LNCAP (cell line): Measurements from ENCODE around the gene COMMD9.

ENCODE experiments used
- TF ChIP-seq, protein P1 (sequence below): fragments of 450-650 bp; IDR thresholded peaks from 2 replicates; pipeline ENCODE4 v1.5.1; 2017; ENCODE audit warnings: mild to moderate bottlenecking

Gene COMMD9

DNA sequence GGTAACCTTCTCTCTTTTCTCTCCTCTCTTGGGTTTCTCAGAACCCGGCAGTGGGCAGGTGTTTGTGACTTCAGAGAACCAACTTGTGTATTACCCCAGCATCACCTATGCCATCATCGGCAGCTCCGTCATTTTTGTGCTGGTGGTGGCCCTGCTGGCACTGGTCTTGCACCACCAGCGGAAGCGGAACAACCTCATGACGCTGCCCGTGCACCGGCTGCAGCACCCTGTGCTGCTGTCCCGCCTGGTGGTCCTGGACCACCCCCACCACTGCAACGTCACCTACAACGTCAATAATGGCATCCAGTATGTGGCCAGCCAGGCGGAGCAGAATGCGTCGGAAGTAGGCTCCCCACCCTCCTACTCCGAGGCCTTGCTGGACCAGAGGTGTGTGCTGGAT is 62.2 kb downstream of the COMMD9 start:
- TF ChIP-seq, protein P1, sequence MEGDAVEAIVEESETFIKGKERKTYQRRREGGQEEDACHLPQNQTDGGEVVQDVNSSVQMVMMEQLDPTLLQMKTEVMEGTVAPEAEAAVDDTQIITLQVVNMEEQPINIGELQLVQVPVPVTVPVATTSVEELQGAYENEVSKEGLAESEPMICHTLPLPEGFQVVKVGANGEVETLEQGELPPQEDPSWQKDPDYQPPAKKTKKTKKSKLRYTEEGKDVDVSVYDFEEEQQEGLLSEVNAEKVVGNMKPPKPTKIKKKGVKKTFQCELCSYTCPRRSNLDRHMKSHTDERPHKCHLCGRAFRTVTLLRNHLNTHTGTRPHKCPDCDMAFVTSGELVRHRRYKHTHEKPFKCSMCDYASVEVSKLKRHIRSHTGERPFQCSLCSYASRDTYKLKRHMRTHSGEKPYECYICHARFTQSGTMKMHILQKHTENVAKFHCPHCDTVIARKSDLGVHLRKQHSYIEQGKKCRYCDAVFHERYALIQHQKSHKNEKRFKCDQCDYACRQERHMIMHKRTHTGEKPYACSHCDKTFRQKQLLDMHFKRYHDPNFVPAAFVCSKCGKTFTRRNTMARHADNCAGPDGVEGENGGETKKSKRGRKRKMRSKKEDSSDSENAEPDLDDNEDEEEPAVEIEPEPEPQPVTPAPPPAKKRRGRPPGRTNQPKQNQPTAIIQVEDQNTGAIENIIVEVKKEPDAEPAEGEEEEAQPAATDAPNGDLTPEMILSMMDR, result no peak

DNA sequence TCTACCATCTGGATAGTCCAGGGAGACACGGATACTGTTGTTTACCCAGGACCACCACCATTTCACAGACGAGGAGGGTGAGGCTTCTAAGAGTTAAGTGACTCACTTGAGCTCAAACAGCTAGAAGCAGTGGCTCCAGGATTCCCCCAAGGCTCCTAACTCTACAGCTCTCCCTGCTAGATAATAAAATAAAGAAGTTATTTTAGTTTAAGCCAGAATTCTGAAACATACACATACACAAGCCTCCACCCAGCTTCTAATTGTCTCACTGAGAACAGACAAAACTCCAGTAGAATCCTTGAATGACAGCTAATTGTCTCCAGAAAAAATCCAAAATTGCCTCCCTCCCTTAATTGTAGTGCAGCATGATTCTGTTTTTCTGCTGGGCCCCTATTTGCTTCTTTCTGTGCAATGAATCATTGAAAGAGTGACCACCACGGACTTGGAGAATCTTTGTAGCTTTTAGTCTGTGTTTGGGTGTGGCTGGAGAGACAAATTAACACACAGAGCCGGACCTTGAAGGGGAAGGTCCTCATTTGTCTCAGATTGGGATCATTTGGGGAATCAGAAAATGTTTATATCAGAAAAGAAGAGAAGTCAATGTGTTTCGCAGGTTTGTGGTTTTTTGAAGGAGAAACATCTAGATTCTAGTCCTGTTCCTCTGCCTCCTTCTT is 64.9 kb downstream of the COMMD9 start:
- TF ChIP-seq, protein P1, result no peak

DNA sequence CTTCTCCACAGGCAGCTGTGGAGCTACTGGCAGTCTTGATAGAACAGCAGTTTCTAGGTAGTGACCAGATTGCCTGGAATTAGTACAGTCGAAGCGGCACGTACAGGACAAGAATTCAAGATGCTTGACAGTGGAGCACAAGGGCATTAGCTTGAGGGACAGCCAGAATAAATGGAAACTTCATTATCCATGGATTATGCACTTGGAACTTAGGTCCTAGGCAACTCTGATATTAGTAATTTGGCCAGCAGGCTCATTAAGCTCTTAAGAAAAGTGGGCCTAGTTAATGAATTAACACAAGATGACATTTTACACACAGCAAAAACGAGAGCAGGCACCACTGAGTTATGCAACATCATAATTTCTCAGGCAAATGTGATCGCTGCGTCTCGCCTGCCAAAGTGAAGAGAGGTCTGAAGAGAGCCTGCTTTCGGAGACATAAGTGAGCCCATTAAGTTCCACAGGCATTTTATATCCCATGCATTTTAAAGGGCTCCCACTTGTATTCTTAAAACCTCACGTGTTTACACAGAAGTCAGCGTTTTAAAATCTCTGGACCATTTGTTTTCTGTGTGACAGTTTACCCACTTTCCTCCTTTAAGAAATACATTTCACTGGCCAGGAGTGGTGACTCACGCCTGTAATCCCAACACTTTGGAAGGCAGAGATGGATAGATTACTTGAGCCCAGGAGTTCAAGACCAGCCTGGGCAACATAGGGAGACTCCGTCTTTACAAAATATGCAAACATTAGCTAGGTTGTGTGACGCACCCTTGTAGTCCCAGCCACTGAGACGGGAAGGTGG is 66.2 kb downstream of the COMMD9 start:
- TF ChIP-seq, protein P1, result no peak
